ENCODE measurements around the gene SNX13. TPM values are rescaled to one million over a fixed set of nuclear protein-coding genes. Genes with fewer than 3 reads are reported as not detected.

Gene SNX13
- total RNA-seq, 1 experiment from 2014 or later: 29.0 TPM

DNA sequence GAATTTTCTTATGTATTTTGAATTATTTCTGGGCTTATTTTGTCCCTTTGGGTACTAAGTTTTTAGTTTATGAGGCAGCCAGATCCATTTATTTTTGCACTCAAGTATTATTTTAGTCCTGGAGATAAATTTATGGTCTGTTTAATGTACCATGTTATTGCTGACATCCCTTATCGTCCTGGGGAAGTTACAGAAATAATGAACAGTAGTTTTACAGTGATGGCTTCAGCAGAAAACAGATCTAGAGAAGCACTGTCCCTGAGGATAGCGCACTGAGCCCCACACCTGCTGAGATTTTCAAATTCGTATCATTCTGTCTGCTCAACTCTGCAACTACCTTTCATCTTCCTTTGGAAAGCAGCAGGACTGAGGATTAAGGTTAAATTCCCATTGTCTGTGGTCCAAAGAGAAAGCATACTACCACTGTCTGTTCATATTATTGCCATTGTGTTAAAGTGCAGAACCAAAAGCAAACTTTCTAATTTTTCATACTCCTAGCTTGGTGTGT is 168.3 kb downstream of the SNX13 start:
- no peak overlapping the region for H3K4ac ChIP-seq (ENCODE audit: low read depth, low read length)
- no peak overlapping the region for H2BK5ac ChIP-seq (ENCODE audit: insufficient read length, low read length)
- no peak overlapping the region for H2BK120ac ChIP-seq (ENCODE audit: low read depth, low read length, poor library complexity, severe bottlenecking)
- H3K4me3 Mint-ChIP-seq: no peak overlapping the region
- no peak overlapping the region for H2BK20ac ChIP-seq (ENCODE audit: low read depth, low read length, poor library complexity, severe bottlenecking)
- no peak overlapping the region for H3K14ac ChIP-seq (ENCODE audit: insufficient read depth, low read length)
- H3K9me3 ChIP-seq (ENCODE audit: control insufficient read depth, low read depth, low read length): no peaks in the 10 kb centered on the region
- H3K23ac ChIP-seq (ENCODE audit: insufficient read length, low read depth, low read length): no peak overlapping the region
- H3K4me1 Mint-ChIP-seq: peaks cover 22 to 30% of the 10 kb centered on the region in 2 experiments
- H3K56ac ChIP-seq (ENCODE audit: insufficient read length, low read depth, low read length): no peak overlapping the region
- no peak overlapping the region for H2BK15ac ChIP-seq (ENCODE audit: low read depth, low read length)
- H2BK12ac ChIP-seq (ENCODE audit: insufficient read length, low read depth, low read length): no peak overlapping the region
- H4K91ac ChIP-seq (ENCODE audit: insufficient read length, low read depth, low read length): no peak overlapping the region
- no peak overlapping the region for H3K9ac ChIP-seq (ENCODE audit: extremely low read depth, insufficient read length, low read length)
- no peaks in the 10 kb centered on the region for H3K79me1 ChIP-seq (ENCODE audit: insufficient read depth, low read depth, low read length, poor library complexity, severe bottlenecking)
- H3K79me2 ChIP-seq (ENCODE audit: insufficient read depth, low read length): no peaks in the 10 kb centered on the region
- no peak for DNase-seq
- H3K36me3 Mint-ChIP-seq (ENCODE audit: insufficient read depth in 1 of 3, low read depth in 3 of 3): no peaks in the 10 kb centered on the region
- no peaks in the 10 kb centered on the region for H4K20me1 ChIP-seq (ENCODE audit: control insufficient read depth, insufficient read depth, insufficient read length)
- H3K23me2 ChIP-seq (ENCODE audit: insufficient read length, low read depth, low read length, poor library complexity, severe bottlenecking): no peaks in the 10 kb centered on the region
- no peak overlapping the region for H4K5ac ChIP-seq (ENCODE audit: insufficient read length, low read depth, low read length)
- no peak overlapping the region for H4K8ac ChIP-seq (replicated peaks; ENCODE audit: insufficient read length, low read depth, low read length)
- no peak overlapping the region for H3K18ac ChIP-seq (ENCODE audit: insufficient read length, low read depth, low read length)
- TF ChIP-seq, protein P1, sequence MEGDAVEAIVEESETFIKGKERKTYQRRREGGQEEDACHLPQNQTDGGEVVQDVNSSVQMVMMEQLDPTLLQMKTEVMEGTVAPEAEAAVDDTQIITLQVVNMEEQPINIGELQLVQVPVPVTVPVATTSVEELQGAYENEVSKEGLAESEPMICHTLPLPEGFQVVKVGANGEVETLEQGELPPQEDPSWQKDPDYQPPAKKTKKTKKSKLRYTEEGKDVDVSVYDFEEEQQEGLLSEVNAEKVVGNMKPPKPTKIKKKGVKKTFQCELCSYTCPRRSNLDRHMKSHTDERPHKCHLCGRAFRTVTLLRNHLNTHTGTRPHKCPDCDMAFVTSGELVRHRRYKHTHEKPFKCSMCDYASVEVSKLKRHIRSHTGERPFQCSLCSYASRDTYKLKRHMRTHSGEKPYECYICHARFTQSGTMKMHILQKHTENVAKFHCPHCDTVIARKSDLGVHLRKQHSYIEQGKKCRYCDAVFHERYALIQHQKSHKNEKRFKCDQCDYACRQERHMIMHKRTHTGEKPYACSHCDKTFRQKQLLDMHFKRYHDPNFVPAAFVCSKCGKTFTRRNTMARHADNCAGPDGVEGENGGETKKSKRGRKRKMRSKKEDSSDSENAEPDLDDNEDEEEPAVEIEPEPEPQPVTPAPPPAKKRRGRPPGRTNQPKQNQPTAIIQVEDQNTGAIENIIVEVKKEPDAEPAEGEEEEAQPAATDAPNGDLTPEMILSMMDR (conservative IDR thresholded peaks at IDR 0.05): no peak
- peaks cover 2% of the 10 kb centered on the region for H3K27me3 Mint-ChIP-seq (ENCODE audit: low read depth)
- H3K9me3 Mint-ChIP-seq: no peaks in the 10 kb centered on the region
- no peak overlapping the region for H2AK5ac ChIP-seq (ENCODE audit: insufficient read length, low read length)
- H3K4me1 ChIP-seq (ENCODE audit: insufficient read depth, low read length): peaks cover 7% of the 10 kb centered on the region; the same call in 1 of the 2 replicates
- no CpG with 5 or more reads among the region's 3 CpGs for WGBS (ENCODE audit: extremely low coverage, insufficient read length, low lambda C conversion rate)
- no peaks in the 10 kb centered on the region for H3K27me3 ChIP-seq (ENCODE audit: insufficient read depth, low read length)
- H3K4me2 ChIP-seq (ENCODE audit: insufficient read depth, insufficient read length, low read length): no peak overlapping the region
- peak overlapping the region in 1 of 3 experiments; percentile 13; a peak in 1 of 7 replicates for H3K27ac Mint-ChIP-seq
- no peak overlapping the region for H3K27ac ChIP-seq (ENCODE audit: insufficient read length, low read depth, low read length)
- no peak overlapping the region for H3T11ph ChIP-seq (ENCODE audit: low read length)
- H2AFZ ChIP-seq (ENCODE audit: low read length): no peak overlapping the region
